Uterus (tissue), 4 donors: Measurements from ENCODE around the gene KCTD11. TPM values are rescaled to one million over a fixed set of nuclear protein-coding genes. Genes with fewer than 3 reads are reported as not detected.

ENCODE experiments used
- DNase-seq, 2 donors: peaks; one replicate each; pipeline ENCODE4 v3.0.0-alpha.2; 2019 to 2020
- H3K27ac ChIP-seq, 2 donors: fragments of 200-600 bp; sonication (generic); 1 replicate in 1 of 2; 2 replicates in 1 of 2; pipeline ENCODE4 v1.5.1; 2016 to 2018
- H3K27me3 ChIP-seq, 2 donors: fragments of 200-600 bp; sonication (generic); one replicate each; pipeline ENCODE4 v1.5.1; 2018 to 2019; ENCODE audit warnings: control low read depth in 1 of 2
- H3K36me3 ChIP-seq, 2 donors: fragments of 200-600 bp; sonication (generic); one replicate each; pipeline ENCODE4 v1.5.1; 2019; ENCODE audit warnings: control low read depth in 1 of 2
- H3K4me1 ChIP-seq, 2 donors: fragments of 200-600 bp; sonication (generic); one replicate each; pipeline ENCODE4 v1.5.1; 2018 to 2019; ENCODE audit warnings: control low read depth in 1 of 2
- H3K4me3 ChIP-seq, 2 donors: fragments of 200-600 bp; sonication (generic); 1 replicate in 1 of 2; 2 replicates in 1 of 2; pipeline ENCODE4 v1.5.1; 2018 to 2019; ENCODE audit warnings: mild to moderate bottlenecking in 1 of 2
- H3K9me3 ChIP-seq, 2 donors: fragments of 200-600 bp; sonication (generic); one replicate each; pipeline ENCODE4 v1.5.1; 2019; ENCODE audit warnings: control low read depth in 1 of 2
- CTCF ChIP-seq, 4 experiments: fragments of 200-600 bp in 2 of 4; fragments of 450-650 bp in 2 of 4; sonication (generic) in 2 of 4; IDR thresholded peaks; one replicate each; pipeline ENCODE4 v1.5.1; 2016 to 2019; ENCODE audit warnings: antibody characterized with exemption in 4 of 4, mild to moderate bottlenecking in 2 of 4, moderate library complexity in 1 of 4
- POLR2A ChIP-seq, 2 donors: fragments of 450-650 bp; IDR thresholded peaks; one replicate each; pipeline ENCODE4 v1.6.1; 2016; ENCODE audit warnings: antibody characterized with exemption in 2 of 2, mild to moderate bottlenecking in 1 of 2, moderate library complexity in 1 of 2
- intact Hi-C: fragments of 100-400 bp; cut with DNase I; formaldehyde crosslinking; loops from one replicate; pipeline ENCODE4 v1.15.1; 2023; ENCODE audit warnings: low total_unique reads
- total RNA-seq, 4 donors: library from RNA; depleted of rRNA in 3 of 4; stranded (reverse); fragments of >200 nt in 3 of 4; gene quantifications; one replicate each; pipeline versions ENCODE4 v1.1.0 to v1.2.4, GENCODE V29; 2014 to 2023
- donor health status: DM: yes; HTN: yes; CAD: no.

KCTD11 gene
- total RNA-seq, 4 donors from 2014 or later, result 2.6 to 14.7 (median 7.2) TPM

GRCh38 chr17:7389924-7390910, 38.3 kb downstream of the KCTD11 start:
- peaks cover 0 to 10% of the 10 kb centered on the region in 2 donors for H3K4me1 ChIP-seq
- TF ChIP-seq POLR2A (IDR thresholded peaks at IDR 0.05), result no peak
- H3K27ac ChIP-seq, result no peak overlapping the region
- H3K9me3 ChIP-seq, result no peaks in the 10 kb centered on the region
- H3K27me3 ChIP-seq, result no peaks in the 10 kb centered on the region
- H3K36me3 ChIP-seq, result no peaks in the 10 kb centered on the region
- intact Hi-C loops, result no loop called here
- DNase-seq, result no peak
- no peak overlapping the region for H3K4me3 ChIP-seq

- intact Hi-C loops, result no loop called here
- Histone ChIP-seq H3K36me3 (no peaks in the 10 kb centered on the region), H3K27ac (no peak overlapping the region), H3K9me3 (no peaks in the 10 kb centered on the region), H3K4me1 (peaks cover 0 to 10% of the 10 kb centered on the region in 2 donors), H3K4me3 (no peak overlapping the region), H3K27me3 (no peaks in the 10 kb centered on the region)
- TF ChIP-seq CTCF (IDR thresholded peaks at IDR 0.05) (no peak), POLR2A (IDR thresholded peaks at IDR 0.05) (no peak)
- no peak for DNase-seq
Measured at GRCh38 chr17:7391307-7391706, 39.3 kb downstream of the KCTD11 start.

- intact Hi-C loops, result no loop called here
- peak overlapping the region; percentile 79 to 93 for H3K27ac ChIP-seq
- no peak for DNase-seq
- H3K4me1 ChIP-seq, result peaks cover 0 to 10% of the 10 kb centered on the region in 2 donors
- TF ChIP-seq CTCF (IDR thresholded peaks at IDR 0.05) (no peak), POLR2A (IDR thresholded peaks at IDR 0.05) (no peak)
- no peaks in the 10 kb centered on the region for H3K36me3 ChIP-seq
- H3K27me3 ChIP-seq, result no peaks in the 10 kb centered on the region
- peak overlapping the region; percentile 67 to 89 for H3K4me3 ChIP-seq
- H3K9me3 ChIP-seq, result no peaks in the 10 kb centered on the region
Measured at GRCh38 chr17:7392696-7393612, 41.0 kb downstream of the KCTD11 start.

GRCh38 chr17:7393613-7394451, 41.9 kb downstream of the KCTD11 start:
- no peak for TF ChIP-seq POLR2A (IDR thresholded peaks at IDR 0.05)
- no peak for TF ChIP-seq CTCF (IDR thresholded peaks at IDR 0.05)
- peak in 1 of 2 donors; percentile 31 for DNase-seq
- no peaks in the 10 kb centered on the region for H3K27me3 ChIP-seq

More at GRCh38 chr17:7393613-7394451, 41.9 kb downstream of the KCTD11 start:
- intact Hi-C loops, result no loop called here
- peak overlapping the region; percentile 79 to 93 for H3K27ac ChIP-seq
- H3K4me3 ChIP-seq, result peak overlapping the region; percentile 67 to 89
- no peaks in the 10 kb centered on the region for H3K9me3 ChIP-seq
- H3K4me1 ChIP-seq, result peaks cover 0 to 10% of the 10 kb centered on the region in 2 donors
- H3K36me3 ChIP-seq, result no peaks in the 10 kb centered on the region
